ENCODE measurements around the gene PROM1. TPM values are rescaled to one million over a fixed set of nuclear protein-coding genes. Genes with fewer than 3 reads are reported as not detected.

Gene PROM1
- total RNA-seq, 1 experiment from 2014 or later: 65.1 TPM

GRCh38 chr4:15929540-15929939, 154.3 kb downstream of the PROM1 start:
- CTCF ChIA-PET: interaction anchor here (0.8 to 2.1 kb wide), 4 partner anchors 27 to 47 kb away, joined by 3 to 7 read pairs (median 4); no protein-coding TSS in a partner anchor
- POLR2A ChIA-PET: no interaction called here
- ATAC-seq (no peak), DNase-seq (ENCODE audit: low spot score) (no peak)
- H3K4me1 Mint-ChIP-seq: no peaks in the 10 kb centered on the region
- H3K27ac Mint-ChIP-seq: no peak overlapping the region
- H3K4me3 Mint-ChIP-seq: no peak overlapping the region
- no peaks in the 10 kb centered on the region for H3K36me3 Mint-ChIP-seq
- no peaks in the 10 kb centered on the region for H3K27me3 Mint-ChIP-seq (ENCODE audit: low read depth)
- no peaks in the 10 kb centered on the region for H3K9me3 Mint-ChIP-seq
- TF ChIP-seq ZNF423 (CRISPR knock-in tag; IDR thresholded peaks at IDR 0.05) (no peak), GRHL2 (CRISPR knock-in tag; IDR thresholded peaks at IDR 0.05; ENCODE audit: insufficient replicate concordance, severe bottlenecking) (no peak), CTCF (IDR thresholded peaks at IDR 0.05) (no peak), ESRRA (CRISPR knock-in tag; IDR thresholded peaks at IDR 0.05; ENCODE audit: borderline replicate concordance) (no peak)

GRCh38 chr4:15928883-15929282, 154.9 kb downstream of the PROM1 start:
- H3K9me3 Mint-ChIP-seq: no peaks in the 10 kb centered on the region
- DNase-seq (ENCODE audit: low spot score) (no peak), ATAC-seq (no peak)
- no peaks in the 10 kb centered on the region for H3K36me3 Mint-ChIP-seq
- TF ChIP-seq MXD4 (CRISPR knock-in tag; IDR thresholded peaks at IDR 0.05; ENCODE audit: borderline replicate concordance): no peak
- TF ChIP-seq E2F1 (CRISPR knock-in tag; IDR thresholded peaks at IDR 0.05): no peak
- no peak for TF ChIP-seq FOXJ3 (CRISPR knock-in tag; IDR thresholded peaks at IDR 0.05; ENCODE audit: borderline replicate concordance)
- TF ChIP-seq GTF2I (CRISPR knock-in tag; conservative IDR thresholded peaks at IDR 0.05): no peak
- no peak for TF ChIP-seq ZNF138 (CRISPR knock-in tag; conservative IDR thresholded peaks at IDR 0.05)
- TF ChIP-seq ZNF425 (CRISPR knock-in tag; conservative IDR thresholded peaks at IDR 0.05): no peak
- TF ChIP-seq AFF4 (CRISPR knock-in tag; IDR thresholded peaks at IDR 0.05; ENCODE audit: borderline replicate concordance): no peak
- TF ChIP-seq IRF2 (CRISPR knock-in tag; IDR thresholded peaks at IDR 0.05; ENCODE audit: borderline replicate concordance, low read depth): no peak
- no peak for TF ChIP-seq ZNF532 (CRISPR knock-in tag; IDR thresholded peaks at IDR 0.05; ENCODE audit: borderline replicate concordance)
- no peak for TF ChIP-seq GRHL2 (CRISPR knock-in tag; IDR thresholded peaks at IDR 0.05; ENCODE audit: insufficient replicate concordance, severe bottlenecking)
- TF ChIP-seq ZNF423 (CRISPR knock-in tag; IDR thresholded peaks at IDR 0.05): no peak
- no peak for TF ChIP-seq ZNF232 (CRISPR knock-in tag; IDR thresholded peaks at IDR 0.05)
- no peak for TF ChIP-seq ESRRA (CRISPR knock-in tag; IDR thresholded peaks at IDR 0.05; ENCODE audit: borderline replicate concordance)
- TF ChIP-seq ZNF671 (CRISPR knock-in tag; IDR thresholded peaks at IDR 0.05): no peak
- TF ChIP-seq OVOL2 (CRISPR knock-in tag; IDR thresholded peaks at IDR 0.05; ENCODE audit: borderline replicate concordance): no peak
- no peak for TF ChIP-seq IRF1 (CRISPR knock-in tag; IDR thresholded peaks at IDR 0.05)
- no peak for TF ChIP-seq PREB (CRISPR knock-in tag; IDR thresholded peaks at IDR 0.05; ENCODE audit: borderline replicate concordance)
- no peaks in the 10 kb centered on the region for H3K27me3 Mint-ChIP-seq (ENCODE audit: low read depth)
- H3K4me3 Mint-ChIP-seq: no peak overlapping the region
- H3K27ac Mint-ChIP-seq: no peak overlapping the region
- no peaks in the 10 kb centered on the region for H3K4me1 Mint-ChIP-seq
- POLR2A ChIA-PET: no interaction called here
- CTCF ChIA-PET: interaction anchor here (0.8 to 2.1 kb wide), 2 partner anchors 27 to 46 kb away, joined by 3 to 7 read pairs; no protein-coding TSS in a partner anchor
